K562 (cell line): Measurements from ENCODE around the gene MXRA7. TPM values are rescaled to one million over a fixed set of nuclear protein-coding genes. Genes with fewer than 3 reads are reported as not detected.
A peak's percentile ranks its signal among the peaks of the same experiment; 100 is the strongest.

Experiments
- BRD4 ChIP-seq: fragments of 200-600 bp; sonication (generic); IDR thresholded peaks from 2 replicates; pipeline ENCODE4 v1.6.1; 2017; ENCODE audit warnings: inconsistent platforms
- CEBPG ChIP-seq, 3 experiments: fragments of 200-800 bp in 1 of 3; sonication (Bioruptor generic) in 1 of 3; sonication (generic) in 1 of 3; formaldehyde crosslinking in 1 of 3; IDR thresholded peaks in 2 of 3; conservative IDR thresholded peaks in 1 of 3; 2 replicates each; pipeline versions ENCODE4 v1.6.1 to v1.8.0; 2016 to 2022; ENCODE audit warnings: missing compliant biosample characterization in 2 of 3, missing genetic modification characterization in 2 of 3, mild to moderate bottlenecking in 1 of 3, missing genetic modification reagents in 1 of 3
- COPS2 ChIP-seq: fragments of 450-650 bp; conservative IDR thresholded peaks from 2 replicates; pipeline ENCODE4 v1.6.1; 2016; ENCODE audit warnings: mild to moderate bottlenecking, moderate library complexity
- GATAD2A ChIP-seq: fragments of 450-650 bp; IDR thresholded peaks from 2 replicates; pipeline ENCODE4 v1.6.1; 2017
- HNRNPLL ChIP-seq: fragments of 200-400 bp; formaldehyde crosslinking; IDR thresholded peaks from 2 replicates; pipeline ENCODE4 v1.6.1; 2017; ENCODE audit warnings: low read length, low read depth, mild to moderate bottlenecking; ENCODE audit not compliant: poor library complexity, severe bottlenecking
- MEIS2 ChIP-seq: fragments of 450-650 bp; IDR thresholded peaks from 2 replicates; pipeline ENCODE4 v1.6.1; 2014; ENCODE audit warnings: mild to moderate bottlenecking; ENCODE audit not compliant: partially characterized antibody
- NR2F6 ChIP-seq: fragments of 450-650 bp; formaldehyde crosslinking; IDR thresholded peaks from 2 replicates; pipeline ENCODE4 v1.4.0; 2020; ENCODE audit warnings: mild to moderate bottlenecking
- SETDB1 ChIP-seq: IDR thresholded peaks from one replicate; pipeline ENCODE4 v1.6.1; 2012; ENCODE audit warnings: low read length, control low read depth, inconsistent platforms
- ZNF79 ChIP-seq: fragments of 250-450 bp; sonication (Bioruptor Pico); IDR thresholded peaks from 2 replicates; pipeline ENCODE4 v1.4.0; 2020; ENCODE audit warnings: low read depth, mild to moderate bottlenecking, moderate library complexity
- polyA plus RNA-seq, 8 experiments: library from polyadenylated mRNA; depleted of rRNA in 4 of 8; stranded (reverse) in 5 of 8; unstranded in 3 of 8; fragments of >200 nt; fragmentation: Nextera tagmentation in 2 of 8; fragmentation: Illumina TruSeq in 1 of 8; extraction: Ambion mirVana in 2 of 8; extraction: Trizol in 1 of 8; gene quantifications; 2 replicates each; pipeline versions ENCODE4 v1.2.1 to v1.2.3, GENCODE V29; 2011 to 2014; ENCODE audit warnings: inconsistent platforms in 1 of 8, missing spikeins in 1 of 8
- total RNA-seq, 7 experiments: library from RNA; depleted of rRNA in 6 of 7; stranded (reverse); fragments of >200 nt in 6 of 7; fragmentation: Illumina TruSeq in 2 of 7; extraction: Trizol in 2 of 7; gene quantifications; 2 replicates each; pipeline versions ENCODE4 v1.2.1 to v1.2.3, GENCODE V29; 2011 to 2021; ENCODE audit warnings: low replicate concordance in 1 of 7
- TF ChIP-seq, protein P1 (sequence below), 2 experiments: fragments of 450-650 bp; IDR thresholded peaks; 2 replicates each; pipeline ENCODE4 v1.6.1; 2016; ENCODE audit warnings: mild to moderate bottlenecking in 2 of 2, borderline replicate concordance in 1 of 2, low read depth in 1 of 2, moderate library complexity in 1 of 2
- TF ChIP-seq, protein P2 (sequence below): fragments of 250-450 bp; sonication (Bioruptor Pico); IDR thresholded peaks from 2 replicates; pipeline ENCODE4 v1.5.0; 2021; ENCODE audit warnings: mild to moderate bottlenecking, borderline replicate concordance
- TF ChIP-seq, protein P3 (sequence below): sonication (generic); formaldehyde crosslinking; IDR thresholded peaks from 2 replicates; pipeline ENCODE4 v1.8.0; 2022; ENCODE audit warnings: missing genetic modification reagents, mild to moderate bottlenecking, borderline replicate concordance

The MXRA7 gene
- total and polyA plus RNA-seq, 9 of the 15 experiments (the other 6 are each of a cell fraction or from before 2014, with no cell fraction given): 2.6 to 38.4 (median 14.3) TPM

DNA sequence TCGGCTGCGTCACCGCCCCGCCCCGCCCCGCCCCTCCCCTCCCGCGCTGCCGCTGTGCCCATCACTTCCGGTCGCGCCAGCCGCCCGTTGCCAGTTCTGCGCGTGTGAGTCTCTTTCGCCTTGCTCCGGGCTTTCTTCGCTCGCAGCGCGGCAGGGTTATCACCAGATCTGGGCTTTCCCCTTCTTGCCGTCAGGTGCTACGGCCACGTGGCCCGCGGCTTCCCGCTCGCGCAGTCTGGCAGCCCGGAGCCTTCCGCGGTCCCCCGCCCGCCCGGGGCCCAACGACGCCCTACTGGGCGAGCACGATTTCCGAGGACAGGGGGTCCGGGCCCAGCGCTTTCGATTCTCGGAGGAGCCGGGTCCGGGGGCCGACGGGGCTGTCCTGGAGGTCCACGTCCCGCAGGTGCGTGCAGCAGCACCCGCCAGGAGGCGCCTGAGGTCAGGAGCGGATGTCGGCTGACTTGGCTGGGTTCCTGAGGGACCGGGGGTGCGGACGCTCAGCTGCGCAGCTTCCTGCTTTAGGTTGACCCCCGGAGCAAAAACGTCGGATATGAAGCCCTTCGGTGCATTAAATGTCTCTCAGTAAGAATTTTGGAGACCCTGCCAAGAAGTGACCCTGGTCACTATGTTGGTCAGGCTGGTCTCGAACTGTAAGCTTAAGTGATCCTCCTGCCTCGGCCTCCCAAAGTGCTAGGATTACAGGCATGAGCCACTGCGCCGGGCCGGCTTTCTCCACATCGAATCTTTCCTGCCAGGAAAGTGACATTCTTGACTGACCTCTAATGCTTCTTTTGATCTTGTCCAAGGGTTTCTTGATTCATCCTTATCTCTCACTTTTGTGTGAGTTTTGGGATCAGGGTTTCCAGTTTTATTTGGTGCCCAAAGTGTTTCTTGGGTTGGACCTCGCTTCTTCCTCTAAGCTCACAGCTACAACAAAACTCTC, 16.3 kb upstream of the MXRA7 start, which contains the start of gene METTL23 (continued):
- TF ChIP-seq, protein P1, sequence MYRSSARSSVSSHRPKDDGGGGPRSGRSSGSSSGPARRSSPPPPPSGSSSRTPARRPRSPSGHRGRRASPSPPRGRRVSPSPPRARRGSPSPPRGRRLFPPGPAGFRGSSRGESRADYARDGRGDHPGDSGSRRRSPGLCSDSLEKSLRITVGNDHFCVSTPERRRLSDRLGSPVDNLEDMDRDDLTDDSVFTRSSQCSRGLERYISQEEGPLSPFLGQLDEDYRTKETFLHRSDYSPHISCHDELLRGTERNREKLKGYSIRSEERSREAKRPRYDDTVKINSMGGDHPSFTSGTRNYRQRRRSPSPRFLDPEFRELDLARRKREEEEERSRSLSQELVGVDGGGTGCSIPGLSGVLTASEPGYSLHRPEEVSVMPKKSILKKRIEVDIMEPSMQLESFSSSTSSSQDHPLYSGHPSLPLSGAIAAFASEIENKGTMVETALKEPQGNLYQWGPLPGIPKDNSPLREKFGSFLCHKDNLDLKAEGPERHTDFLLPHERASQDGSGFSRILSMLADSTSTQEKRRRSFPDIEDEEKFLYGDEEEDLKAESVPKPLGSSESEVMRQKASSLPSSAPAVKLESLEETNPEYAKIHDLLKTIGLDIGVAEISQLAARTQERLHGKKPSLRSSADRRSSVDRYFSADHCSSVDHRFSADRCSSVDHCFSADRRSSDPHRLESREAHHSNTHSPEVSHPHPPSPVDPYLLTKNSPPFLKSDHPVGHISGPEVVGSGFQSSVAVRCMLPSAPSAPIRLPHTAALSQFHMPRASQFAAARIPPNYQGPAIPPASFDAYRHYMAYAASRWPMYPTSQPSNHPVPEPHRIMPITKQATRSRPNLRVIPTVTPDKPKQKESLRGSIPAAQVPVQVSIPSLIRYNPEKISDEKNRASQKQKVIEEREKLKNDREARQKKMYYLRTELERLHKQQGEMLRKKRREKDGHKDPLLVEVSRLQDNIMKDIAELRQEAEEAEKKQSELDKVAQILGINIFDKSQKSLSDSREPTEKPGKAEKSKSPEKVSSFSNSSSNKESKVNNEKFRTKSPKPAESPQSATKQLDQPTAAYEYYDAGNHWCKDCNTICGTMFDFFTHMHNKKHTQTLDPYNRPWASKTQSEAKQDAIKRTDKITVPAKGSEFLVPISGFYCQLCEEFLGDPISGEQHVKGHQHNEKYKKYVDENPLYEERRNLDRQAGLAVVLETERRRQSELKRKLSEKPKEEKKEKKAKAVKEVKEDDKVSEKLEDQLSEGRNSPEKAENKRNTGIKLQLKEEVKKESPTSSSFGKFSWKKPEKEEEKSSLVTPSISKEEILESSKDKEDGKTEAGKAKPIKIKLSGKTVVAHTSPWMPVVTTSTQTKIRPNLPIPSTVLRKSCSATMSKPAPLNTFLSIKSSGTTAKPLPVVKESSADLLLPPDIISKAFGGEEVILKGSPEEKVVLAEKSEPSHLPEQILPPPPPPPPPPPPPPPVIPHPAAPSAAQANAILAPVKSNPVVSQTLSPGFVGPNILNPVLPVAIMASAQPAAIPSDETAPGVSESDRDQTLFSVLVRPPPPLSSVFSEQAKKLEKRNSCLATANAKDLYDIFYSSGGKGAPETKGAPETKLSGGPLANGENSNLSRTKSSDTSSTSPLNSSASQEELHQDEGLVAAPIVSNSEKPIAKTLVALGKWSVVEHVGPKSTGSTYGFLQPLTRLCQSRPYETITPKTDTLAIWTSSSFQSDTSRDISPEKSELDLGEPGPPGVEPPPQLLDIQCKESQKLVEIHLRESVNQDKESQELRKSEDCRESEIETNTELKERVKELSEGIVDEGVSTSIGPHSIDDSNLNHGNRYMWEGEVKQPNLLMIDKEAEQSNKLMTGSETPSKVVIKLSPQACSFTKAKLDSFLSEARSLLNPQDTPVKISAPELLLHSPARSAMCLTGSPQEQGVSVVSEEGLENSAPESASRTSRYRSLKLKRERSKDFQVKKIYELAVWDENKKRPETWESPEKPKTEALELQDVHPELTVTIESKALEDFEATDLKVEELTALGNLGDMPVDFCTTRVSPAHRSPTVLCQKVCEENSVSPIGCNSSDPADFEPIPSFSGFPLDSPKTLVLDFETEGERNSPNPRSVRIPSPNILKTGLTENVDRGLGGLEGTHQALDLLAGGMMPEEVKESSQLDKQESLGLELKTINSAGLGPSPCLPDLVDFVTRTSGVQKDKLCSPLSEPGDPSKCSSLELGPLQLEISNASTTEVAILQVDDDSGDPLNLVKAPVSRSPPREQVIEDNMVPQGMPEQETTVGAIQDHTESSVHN (IDR thresholded peaks at IDR 0.05; ENCODE audit: borderline replicate concordance in 1 of 2, low read depth in 1 of 2): no peak
- TF ChIP-seq SETDB1: no peak
- TF ChIP-seq HNRNPLL: no peak
- TF ChIP-seq GATAD2A: peak; percentile 48; the same call in 1 of the 2 replicates
- no peak for TF ChIP-seq MEIS2
- peak; percentile 2; the same call in 1 of the 2 replicates for TF ChIP-seq CEBPG (CRISPR knock-in tag; IDR thresholded peaks at IDR 0.05)
- TF ChIP-seq CEBPG (tag; conservative IDR thresholded peaks at IDR 0.05 in 1 of 2, IDR thresholded peaks at IDR 0.05 in 1 of 2): no peak
- TF ChIP-seq COPS2: no peak
- TF ChIP-seq ZNF79 (CRISPR knock-in tag): no peak
- TF ChIP-seq, protein P2, sequence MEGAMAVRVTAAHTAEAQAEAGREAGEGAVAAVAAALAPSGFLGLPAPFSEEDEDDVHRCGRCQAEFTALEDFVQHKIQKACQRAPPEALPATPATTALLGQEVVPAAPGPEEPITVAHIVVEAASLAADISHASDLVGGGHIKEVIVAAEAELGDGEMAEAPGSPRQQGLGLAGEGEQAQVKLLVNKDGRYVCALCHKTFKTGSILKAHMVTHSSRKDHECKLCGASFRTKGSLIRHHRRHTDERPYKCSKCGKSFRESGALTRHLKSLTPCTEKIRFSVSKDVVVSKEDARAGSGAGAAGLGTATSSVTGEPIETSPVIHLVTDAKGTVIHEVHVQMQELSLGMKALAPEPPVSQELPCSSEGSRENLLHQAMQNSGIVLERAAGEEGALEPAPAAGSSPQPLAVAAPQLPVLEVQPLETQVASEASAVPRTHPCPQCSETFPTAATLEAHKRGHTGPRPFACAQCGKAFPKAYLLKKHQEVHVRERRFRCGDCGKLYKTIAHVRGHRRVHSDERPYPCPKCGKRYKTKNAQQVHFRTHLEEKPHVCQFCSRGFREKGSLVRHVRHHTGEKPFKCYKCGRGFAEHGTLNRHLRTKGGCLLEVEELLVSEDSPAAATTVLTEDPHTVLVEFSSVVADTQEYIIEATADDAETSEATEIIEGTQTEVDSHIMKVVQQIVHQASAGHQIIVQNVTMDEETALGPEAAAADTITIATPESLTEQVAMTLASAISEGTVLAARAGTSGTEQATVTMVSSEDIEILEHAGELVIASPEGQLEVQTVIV (CRISPR knock-in tag): no peak
- TF ChIP-seq NR2F6: no peak
- TF ChIP-seq, protein P3, sequence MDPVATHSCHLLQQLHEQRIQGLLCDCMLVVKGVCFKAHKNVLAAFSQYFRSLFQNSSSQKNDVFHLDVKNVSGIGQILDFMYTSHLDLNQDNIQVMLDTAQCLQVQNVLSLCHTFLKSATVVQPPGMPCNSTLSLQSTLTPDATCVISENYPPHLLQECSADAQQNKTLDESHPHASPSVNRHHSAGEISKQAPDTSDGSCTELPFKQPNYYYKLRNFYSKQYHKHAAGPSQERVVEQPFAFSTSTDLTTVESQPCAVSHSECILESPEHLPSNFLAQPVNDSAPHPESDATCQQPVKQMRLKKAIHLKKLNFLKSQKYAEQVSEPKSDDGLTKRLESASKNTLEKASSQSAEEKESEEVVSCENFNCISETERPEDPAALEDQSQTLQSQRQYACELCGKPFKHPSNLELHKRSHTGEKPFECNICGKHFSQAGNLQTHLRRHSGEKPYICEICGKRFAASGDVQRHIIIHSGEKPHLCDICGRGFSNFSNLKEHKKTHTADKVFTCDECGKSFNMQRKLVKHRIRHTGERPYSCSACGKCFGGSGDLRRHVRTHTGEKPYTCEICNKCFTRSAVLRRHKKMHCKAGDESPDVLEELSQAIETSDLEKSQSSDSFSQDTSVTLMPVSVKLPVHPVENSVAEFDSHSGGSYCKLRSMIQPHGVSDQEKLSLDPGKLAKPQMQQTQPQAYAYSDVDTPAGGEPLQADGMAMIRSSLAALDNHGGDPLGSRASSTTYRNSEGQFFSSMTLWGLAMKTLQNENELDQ (CRISPR knock-in tag): no peak
- TF ChIP-seq BRD4: peak; percentile 64; the same call in 1 of the 2 replicates
